ENCODE data around the gene AUNIP. TPM values are rescaled to one million over a fixed set of nuclear protein-coding genes. Genes with fewer than 3 reads are reported as not detected.

AUNIP gene
- polyA plus RNA-seq, 1 of the 3 experiments (the other 2 are of a cell fraction) = 1.9 TPM

DNA sequence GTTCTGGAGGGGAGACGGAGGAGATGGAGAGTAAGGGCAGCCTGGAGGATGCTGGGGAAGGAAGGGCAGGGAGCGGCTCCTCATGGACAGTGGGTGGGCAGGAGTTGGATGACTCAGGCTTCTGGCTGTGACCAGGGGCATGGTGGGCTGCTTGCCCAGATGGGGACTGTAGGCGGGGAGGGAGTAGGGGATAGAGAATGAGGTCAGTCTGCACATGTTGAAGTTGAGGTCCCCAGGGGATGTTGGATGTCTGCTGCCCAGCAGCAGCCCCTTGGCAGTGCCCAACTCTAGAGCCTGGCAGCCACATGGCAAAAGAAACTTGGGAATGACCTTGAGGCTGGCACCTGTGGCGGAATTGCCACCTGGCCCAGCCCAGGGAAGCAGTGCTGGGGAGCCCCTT, 52.8 kb downstream of the AUNIP start:
- CTCF ChIA-PET = interaction anchor here (3.5 to 4.7 kb wide), 2 partner anchors 12 to 195 kb away, joined by 15 to 76 read pairs; partner anchors contain the start of gene MTFR1L
- peak; percentile 49 for DNase-seq
- POLR2A ChIA-PET = no interaction called here

GRCh38 chr1:25805863-25806225, 53.4 kb downstream of the AUNIP start:
- no peaks in the 10 kb centered on the region for H3K9me3 ChIP-seq
- H3K36me3 ChIP-seq (replicated peaks in 1 of 2; ENCODE audit: control insufficient read depth in 1 of 2, insufficient read depth in 2 of 2, low read length in 1 of 2) = peaks cover 3 to 32% of the 10 kb centered on the region in 2 experiments
- H2AFZ ChIP-seq (ENCODE audit: low read depth) = no peak overlapping the region
- H3K4me3 ChIP-seq (ENCODE audit: low read depth in 2 of 2, low read length in 1 of 2) = no peak overlapping the region
- no peaks in the 10 kb centered on the region for H4K20me1 ChIP-seq (ENCODE audit: insufficient read depth)
- no peak overlapping the region for H3K9ac ChIP-seq
- H3K9me2 ChIP-seq = no peaks in the 10 kb centered on the region
- H3K79me2 ChIP-seq (ENCODE audit: insufficient read depth) = peaks cover 18% of the 10 kb centered on the region; the same call in 1 of the 2 replicates
- H3K4me2 ChIP-seq = no peak overlapping the region
- ChIA-PET POLR2A (no interaction called here), CTCF (no interaction called here)
- DNase-seq = no peak
- H3K4me1 ChIP-seq (ENCODE audit: control insufficient read depth in 1 of 2, insufficient read depth in 2 of 2, low read depth in 1 of 2, low read length in 1 of 2) = peaks cover 0 to 32% of the 10 kb centered on the region in 2 experiments; a peak in 3 of 4 replicates
- H3F3A ChIP-seq (replicated peaks; ENCODE audit: insufficient read depth) = peaks cover 13% of the 10 kb centered on the region
- peak overlapping the region in 1 of 2 experiments; percentile 8; a peak in 1 of 4 replicates for H3K27ac ChIP-seq (ENCODE audit: low read depth in 2 of 2, low read length in 1 of 2)
- H3K27me3 ChIP-seq (ENCODE audit: insufficient read depth) = no peaks in the 10 kb centered on the region
- 74% methylated on average over 3 of the region's 3 CpGs for WGBS (ENCODE audit: low lambda C conversion rate)
- TF ChIP-seq GATA2 (CRISPR knock-in tag; IDR thresholded peaks at IDR 0.05) (no peak), MXI1 (IDR thresholded peaks at IDR 0.05; ENCODE audit: low read depth, low read length) (no peak), RCOR1 (IDR thresholded peaks at IDR 0.05; ENCODE audit: low read length) (no peak), RFX5 (IDR thresholded peaks at IDR 0.05; ENCODE audit: low read length) (no peak), FOSL2 (IDR thresholded peaks at IDR 0.05; ENCODE audit: borderline replicate concordance, low read depth) (no peak), SMC3 (IDR thresholded peaks at IDR 0.05; ENCODE audit: low read depth, low read length) (no peak), TEAD4 (IDR thresholded peaks at IDR 0.05; ENCODE audit: borderline replicate concordance, insufficient read depth) (no peak), CHD2 (IDR thresholded peaks at IDR 0.05; ENCODE audit: low read length, partially characterized antibody) (no peak)
- TF ChIP-seq, protein P1, sequence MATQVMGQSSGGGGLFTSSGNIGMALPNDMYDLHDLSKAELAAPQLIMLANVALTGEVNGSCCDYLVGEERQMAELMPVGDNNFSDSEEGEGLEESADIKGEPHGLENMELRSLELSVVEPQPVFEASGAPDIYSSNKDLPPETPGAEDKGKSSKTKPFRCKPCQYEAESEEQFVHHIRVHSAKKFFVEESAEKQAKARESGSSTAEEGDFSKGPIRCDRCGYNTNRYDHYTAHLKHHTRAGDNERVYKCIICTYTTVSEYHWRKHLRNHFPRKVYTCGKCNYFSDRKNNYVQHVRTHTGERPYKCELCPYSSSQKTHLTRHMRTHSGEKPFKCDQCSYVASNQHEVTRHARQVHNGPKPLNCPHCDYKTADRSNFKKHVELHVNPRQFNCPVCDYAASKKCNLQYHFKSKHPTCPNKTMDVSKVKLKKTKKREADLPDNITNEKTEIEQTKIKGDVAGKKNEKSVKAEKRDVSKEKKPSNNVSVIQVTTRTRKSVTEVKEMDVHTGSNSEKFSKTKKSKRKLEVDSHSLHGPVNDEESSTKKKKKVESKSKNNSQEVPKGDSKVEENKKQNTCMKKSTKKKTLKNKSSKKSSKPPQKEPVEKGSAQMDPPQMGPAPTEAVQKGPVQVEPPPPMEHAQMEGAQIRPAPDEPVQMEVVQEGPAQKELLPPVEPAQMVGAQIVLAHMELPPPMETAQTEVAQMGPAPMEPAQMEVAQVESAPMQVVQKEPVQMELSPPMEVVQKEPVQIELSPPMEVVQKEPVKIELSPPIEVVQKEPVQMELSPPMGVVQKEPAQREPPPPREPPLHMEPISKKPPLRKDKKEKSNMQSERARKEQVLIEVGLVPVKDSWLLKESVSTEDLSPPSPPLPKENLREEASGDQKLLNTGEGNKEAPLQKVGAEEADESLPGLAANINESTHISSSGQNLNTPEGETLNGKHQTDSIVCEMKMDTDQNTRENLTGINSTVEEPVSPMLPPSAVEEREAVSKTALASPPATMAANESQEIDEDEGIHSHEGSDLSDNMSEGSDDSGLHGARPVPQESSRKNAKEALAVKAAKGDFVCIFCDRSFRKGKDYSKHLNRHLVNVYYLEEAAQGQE (IDR thresholded peaks at IDR 0.05; ENCODE audit: low read depth, low read length) = no peak

More for the DNA sequence above, 52.8 kb downstream of the AUNIP start:
- Histone ChIP-seq H3K9me2 (no peaks in the 10 kb centered on the region), H3K27me3 (ENCODE audit: insufficient read depth) (no peaks in the 10 kb centered on the region), H3K36me3 (replicated peaks in 1 of 2; ENCODE audit: control insufficient read depth in 1 of 2, insufficient read depth in 2 of 2, low read length in 1 of 2) (peaks cover 3 to 36% of the 10 kb centered on the region in 2 experiments), H3K4me2 (no peak overlapping the region), H4K20me1 (ENCODE audit: insufficient read depth) (no peaks in the 10 kb centered on the region), H3K27ac (ENCODE audit: low read depth in 2 of 2, low read length in 1 of 2) (peak overlapping the region in 1 of 2 experiments; percentile 8; a peak in 1 of 4 replicates), H3K4me1 (ENCODE audit: control insufficient read depth in 1 of 2, insufficient read depth in 2 of 2, low read depth in 1 of 2, low read length in 1 of 2) (peaks cover 0 to 33% of the 10 kb centered on the region in 2 experiments; a peak in 3 of 4 replicates), H3K9me3 (no peaks in the 10 kb centered on the region), H2AFZ (ENCODE audit: low read depth) (no peak overlapping the region), H3K9ac (no peak overlapping the region), H3K4me3 (ENCODE audit: low read depth in 2 of 2, low read length in 1 of 2) (no peak overlapping the region), H3K79me2 (ENCODE audit: insufficient read depth) (peaks cover 12% of the 10 kb centered on the region; the same call in 1 of the 2 replicates), H3F3A (replicated peaks; ENCODE audit: insufficient read depth) (peaks cover 13% of the 10 kb centered on the region)
- WGBS (ENCODE audit: low lambda C conversion rate) = 77% methylated on average over 4 of the region's 4 CpGs
- TF ChIP-seq NRF1 (IDR thresholded peaks at IDR 0.05; ENCODE audit: low read depth, low read length) = no peak
- TF ChIP-seq, protein P2, sequence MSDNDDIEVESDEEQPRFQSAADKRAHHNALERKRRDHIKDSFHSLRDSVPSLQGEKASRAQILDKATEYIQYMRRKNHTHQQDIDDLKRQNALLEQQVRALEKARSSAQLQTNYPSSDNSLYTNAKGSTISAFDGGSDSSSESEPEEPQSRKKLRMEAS (IDR thresholded peaks at IDR 0.05; ENCODE audit: low read depth) = no peak
- TF ChIP-seq FOSL2 (IDR thresholded peaks at IDR 0.05; ENCODE audit: borderline replicate concordance, low read depth) = no peak
- TF ChIP-seq MXI1 (IDR thresholded peaks at IDR 0.05; ENCODE audit: low read depth, low read length) = no peak
- TF ChIP-seq TCF12 (IDR thresholded peaks at IDR 0.05) = no peak
- TF ChIP-seq EP300 (IDR thresholded peaks at IDR 0.05; ENCODE audit: borderline replicate concordance in 1 of 2, low read depth in 1 of 2, low read length in 1 of 2) = no peak
- TF ChIP-seq, protein P1 (IDR thresholded peaks at IDR 0.05; ENCODE audit: low read depth, low read length) = no peak
- TF ChIP-seq FOXM1 (IDR thresholded peaks at IDR 0.05; ENCODE audit: low read depth) = no peak
- no peak for TF ChIP-seq GABPA (IDR thresholded peaks at IDR 0.05; ENCODE audit: low read depth)
- no peak for TF ChIP-seq CHD2 (IDR thresholded peaks at IDR 0.05; ENCODE audit: low read length, partially characterized antibody)
- no peak for TF ChIP-seq IRF3 (IDR thresholded peaks at IDR 0.05; ENCODE audit: low read depth, low read length)
- TF ChIP-seq JUND (IDR thresholded peaks at IDR 0.05) = no peak
- no peak for TF ChIP-seq RXRA (IDR thresholded peaks at IDR 0.05; ENCODE audit: borderline replicate concordance, low read depth)
